GM10248 (cell line): Measurements from ENCODE around the gene ARRB2.

ENCODE experiments used
- CTCF ChIA-PET: fragments of 300-600 bp; sonication (Branson Sonifier 250); formaldehyde crosslinking; extraction: SDS; loops from one replicate; lab custom pipeline; 2021; ENCODE audit warnings: antibody characterized with exemption; lab: Yijun Ruan, JAX
- POLR2A ChIA-PET: fragments of 350-650 bp; sonication (Branson Sonifier 250); formaldehyde crosslinking; extraction: SDS; loops from one replicate; lab custom pipeline; 2020; ENCODE audit warnings: antibody characterized with exemption; lab: Yijun Ruan, JAX
- DNase-seq: peaks from one replicate; pipeline ENCODE4 v3.0.0; 2012; ENCODE audit errors: extremely low spot score
- TF ChIP-seq, protein P1 (sequence below): IDR thresholded peaks from 2 replicates; pipeline ENCODE4 v1.5.1; 2012; ENCODE audit warnings: mild to moderate bottlenecking, low read depth; ENCODE audit errors: extremely low read depth, missing control alignments, control extremely low read depth

The ARRB2 gene

DNA sequence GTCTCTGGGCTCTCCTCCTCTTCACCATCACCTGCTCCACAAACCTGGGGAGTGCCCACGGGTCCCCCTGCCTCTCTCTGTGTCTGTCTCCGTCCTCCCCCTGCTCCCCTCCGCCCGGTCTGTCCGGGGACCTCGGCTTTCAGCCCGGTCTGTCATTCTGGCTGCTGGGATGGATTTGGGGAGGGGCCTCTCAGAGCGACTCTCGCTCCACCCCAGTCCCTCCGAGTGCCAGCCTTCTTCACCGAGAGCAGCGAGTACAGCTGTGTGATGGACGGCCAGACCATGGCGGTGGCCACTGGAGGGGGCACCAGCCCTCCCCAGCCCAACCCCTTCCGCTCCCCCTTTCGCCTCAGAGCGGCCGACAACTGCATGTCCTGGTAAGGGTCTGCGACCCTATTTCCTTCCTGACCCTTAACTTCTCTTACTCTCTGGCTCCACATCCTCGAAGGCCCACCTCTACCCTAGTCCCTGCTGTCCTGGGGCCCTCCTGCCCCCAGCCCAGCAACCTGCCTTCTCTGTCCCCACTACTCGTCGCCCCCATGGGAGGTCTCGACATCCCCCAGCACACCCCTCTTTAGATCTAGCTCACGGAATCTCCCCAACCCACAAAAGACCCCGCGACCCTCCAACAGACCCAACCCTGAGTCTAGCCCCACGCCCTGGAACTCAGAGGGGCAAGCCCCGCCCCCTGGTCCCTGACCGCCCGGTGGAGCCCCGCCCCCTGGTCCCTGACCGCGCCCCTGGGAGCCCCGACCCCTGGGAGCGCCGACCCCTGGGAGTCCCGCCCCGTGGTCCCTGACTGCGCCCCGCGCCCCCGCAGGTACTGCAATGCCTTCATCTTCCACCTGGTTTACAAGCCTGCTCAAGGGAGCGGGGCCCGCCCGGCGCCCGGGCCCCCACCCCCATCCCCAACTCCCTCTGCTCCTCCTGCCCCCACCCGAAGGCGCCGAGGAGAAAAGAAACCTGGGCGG is 34.9 kb downstream of the ARRB2 start:
- no peak for DNase-seq
- ChIA-PET POLR2A (no interaction called here), CTCF (interaction anchor here (1.1 kb wide), 1 partner anchor 163 kb away, joined by 3 read pairs; no protein-coding TSS in a partner anchor)
- TF ChIP-seq, protein P1, sequence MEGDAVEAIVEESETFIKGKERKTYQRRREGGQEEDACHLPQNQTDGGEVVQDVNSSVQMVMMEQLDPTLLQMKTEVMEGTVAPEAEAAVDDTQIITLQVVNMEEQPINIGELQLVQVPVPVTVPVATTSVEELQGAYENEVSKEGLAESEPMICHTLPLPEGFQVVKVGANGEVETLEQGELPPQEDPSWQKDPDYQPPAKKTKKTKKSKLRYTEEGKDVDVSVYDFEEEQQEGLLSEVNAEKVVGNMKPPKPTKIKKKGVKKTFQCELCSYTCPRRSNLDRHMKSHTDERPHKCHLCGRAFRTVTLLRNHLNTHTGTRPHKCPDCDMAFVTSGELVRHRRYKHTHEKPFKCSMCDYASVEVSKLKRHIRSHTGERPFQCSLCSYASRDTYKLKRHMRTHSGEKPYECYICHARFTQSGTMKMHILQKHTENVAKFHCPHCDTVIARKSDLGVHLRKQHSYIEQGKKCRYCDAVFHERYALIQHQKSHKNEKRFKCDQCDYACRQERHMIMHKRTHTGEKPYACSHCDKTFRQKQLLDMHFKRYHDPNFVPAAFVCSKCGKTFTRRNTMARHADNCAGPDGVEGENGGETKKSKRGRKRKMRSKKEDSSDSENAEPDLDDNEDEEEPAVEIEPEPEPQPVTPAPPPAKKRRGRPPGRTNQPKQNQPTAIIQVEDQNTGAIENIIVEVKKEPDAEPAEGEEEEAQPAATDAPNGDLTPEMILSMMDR = no peak

DNA sequence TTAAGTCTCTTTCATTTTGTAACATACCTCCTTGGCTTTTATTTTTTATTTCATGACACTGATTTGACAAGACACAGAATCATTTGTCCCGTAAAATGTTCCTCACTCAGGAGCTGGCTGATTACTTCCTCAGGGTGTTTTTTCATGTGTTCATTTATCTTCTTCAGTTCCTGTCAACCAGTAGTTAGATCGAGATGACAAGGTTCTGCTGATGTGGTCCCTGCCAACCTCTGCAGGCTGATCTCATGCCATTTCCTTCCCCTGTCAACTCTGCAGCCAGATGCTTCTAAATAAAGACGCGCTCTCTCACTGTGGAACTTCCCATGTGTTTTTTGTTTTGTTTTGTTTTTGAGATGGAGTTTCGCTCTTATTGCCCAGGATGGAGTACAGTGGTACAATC is 37.4 kb downstream of the ARRB2 start:
- POLR2A ChIA-PET = no interaction called here
- CTCF ChIA-PET = no interaction called here
- TF ChIP-seq, protein P1 = no peak
- no peak for DNase-seq

DNA sequence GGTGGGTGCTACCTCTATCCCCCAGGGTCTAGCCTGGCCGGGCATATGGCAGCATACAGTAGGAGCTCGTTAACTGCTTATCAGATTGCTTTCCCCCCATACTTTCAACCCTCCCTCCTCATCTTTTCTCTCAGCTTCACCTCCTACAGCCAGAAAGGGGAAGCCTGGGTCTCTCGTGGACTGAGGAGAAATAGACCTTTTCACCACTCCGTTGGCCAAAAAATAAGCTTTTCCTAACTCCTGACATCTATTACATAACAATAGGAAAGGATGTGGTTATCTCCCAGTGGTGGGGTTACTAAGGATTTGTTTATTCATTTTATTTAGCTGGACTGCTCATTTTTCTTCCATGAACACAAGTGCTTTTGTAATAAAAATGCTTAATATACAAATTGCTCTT is 38.3 kb downstream of the ARRB2 start:
- TF ChIP-seq, protein P1 = no peak
- no peak for DNase-seq
- ChIA-PET POLR2A (no interaction called here), CTCF (interaction anchor here (1.0 kb wide), 1 partner anchor 16 kb away, joined by 3 read pairs; no protein-coding TSS in a partner anchor)

DNA sequence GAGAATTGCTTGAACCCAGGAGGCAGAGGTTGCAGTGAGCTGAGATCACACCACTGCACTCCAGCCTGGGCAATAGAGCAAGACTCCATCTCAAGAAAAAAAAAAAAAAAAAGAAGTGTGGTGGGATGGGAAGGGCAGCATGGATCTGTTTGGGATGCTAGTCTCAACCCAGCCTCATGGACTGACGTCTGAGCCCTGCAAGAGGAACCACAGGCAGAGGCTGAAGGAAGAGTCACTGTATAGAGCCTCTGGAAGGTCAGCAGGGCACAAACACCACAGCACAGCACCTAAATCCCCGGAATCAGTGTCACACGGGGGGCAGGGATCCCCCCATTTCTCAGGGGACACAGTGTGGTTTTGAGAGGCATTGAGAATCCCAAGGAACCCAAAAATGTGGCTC is 40.2 kb downstream of the ARRB2 start:
- DNase-seq = no peak
- TF ChIP-seq, protein P1 = no peak
- ChIA-PET POLR2A (no interaction called here), CTCF (no interaction called here)

DNA sequence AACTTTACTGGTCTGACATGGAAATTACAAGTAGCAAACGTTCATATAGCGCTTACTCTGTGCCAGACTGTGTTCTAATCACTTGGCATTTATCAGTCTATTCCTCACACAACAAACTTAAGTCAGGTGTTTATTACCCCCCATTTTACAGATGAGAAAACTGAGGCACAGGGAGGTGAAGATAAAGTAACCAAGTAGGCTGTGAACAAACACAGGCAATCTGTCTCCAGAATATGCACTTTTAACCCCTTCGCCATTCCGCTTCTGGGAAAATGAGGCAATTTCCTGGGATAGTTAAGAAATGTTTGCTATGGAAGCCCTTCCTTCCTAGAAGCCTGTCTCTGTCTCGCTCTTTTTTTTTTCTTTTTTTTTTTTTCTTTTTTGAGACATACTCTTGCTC is 41.5 kb downstream of the ARRB2 start:
- DNase-seq = no peak
- ChIA-PET CTCF (no interaction called here), POLR2A (no interaction called here)
- TF ChIP-seq, protein P1 = no peak

DNA sequence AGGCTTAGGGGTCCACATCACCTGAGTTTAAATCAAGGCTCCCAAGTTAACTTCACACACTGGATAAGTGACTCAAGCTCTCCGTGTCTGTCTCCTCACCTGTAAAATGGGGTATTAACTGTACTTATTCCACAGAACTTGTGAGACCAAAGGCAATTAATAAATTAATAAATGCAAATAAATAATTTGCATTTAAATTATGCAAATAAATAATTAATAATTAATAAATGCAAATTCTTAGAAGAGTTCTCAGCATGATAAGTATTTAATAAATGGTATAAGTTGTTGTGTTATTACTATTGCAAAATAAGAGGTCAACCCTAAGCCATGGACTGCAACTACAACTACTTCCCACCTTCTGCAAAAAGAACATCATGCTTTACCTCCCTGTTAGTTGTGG is 43.0 kb downstream of the ARRB2 start:
- POLR2A ChIA-PET = interaction anchor here (0.7 kb wide), 1 partner anchor 125 kb away, joined by 3 read pairs; no protein-coding TSS in a partner anchor
- CTCF ChIA-PET = interaction anchor here (1.0 kb wide), 1 partner anchor 10 kb away, joined by 3 read pairs; no protein-coding TSS in a partner anchor
- TF ChIP-seq, protein P1 = no peak

More for the DNA sequence above, 43.0 kb downstream of the ARRB2 start:
- no peak for DNase-seq
